ENCODE measurements around the gene AP5Z1.

The AP5Z1 gene

GRCh38 chr7:4816419-4817080 is 41.1 kb downstream of the AP5Z1 start:
- POLR2A ChIA-PET: no interaction called here
- TF ChIP-seq CTCF (IDR thresholded peaks at IDR 0.05; ENCODE audit: control extremely low read depth, extremely low read depth, low read depth, missing control alignments): no peak

GRCh38 chr7:4817178-4817901 is 41.9 kb downstream of the AP5Z1 start:
- TF ChIP-seq CTCF (IDR thresholded peaks at IDR 0.05; ENCODE audit: control extremely low read depth, extremely low read depth, low read depth, missing control alignments): no peak
- CTCF ChIA-PET: interaction anchor here (0.8 to 1.5 kb wide), 3 partner anchors 9 to 25 kb away, joined by 3 to 4 read pairs (median 4); no protein-coding TSS in a partner anchor
- POLR2A ChIA-PET: no interaction called here
- no peak for DNase-seq (ENCODE audit: extremely low spot score)

More at GRCh38 chr7:4816419-4817080, 41.1 kb downstream of the AP5Z1 start:
- CTCF ChIA-PET: interaction anchor here (0.8 to 1.5 kb wide), 3 partner anchors 9 to 24 kb away, joined by 3 to 4 read pairs (median 3); no protein-coding TSS in a partner anchor
- no peak for DNase-seq (ENCODE audit: extremely low spot score)

GRCh38 chr7:4818000-4818794 is 42.8 kb downstream of the AP5Z1 start:
- POLR2A ChIA-PET: no interaction called here
- CTCF ChIA-PET: interaction anchor here (1.2 kb wide), 1 partner anchor 19 kb away, joined by 4 read pairs; no protein-coding TSS in a partner anchor
- no peak for TF ChIP-seq CTCF (IDR thresholded peaks at IDR 0.05; ENCODE audit: control extremely low read depth, extremely low read depth, low read depth, missing control alignments)
- no peak for DNase-seq (ENCODE audit: extremely low spot score)

- ChIA-PET CTCF (no interaction called here), POLR2A (no interaction called here)
- no peak for TF ChIP-seq CTCF (IDR thresholded peaks at IDR 0.05; ENCODE audit: control extremely low read depth, extremely low read depth, low read depth, missing control alignments)
- DNase-seq (ENCODE audit: extremely low spot score): no peak
These were observed 44.4 kb downstream of the AP5Z1 start for GRCh38 chr7:4819560-4820404.

GRCh38 chr7:4820405-4820966 is 45.1 kb downstream of the AP5Z1 start:
- TF ChIP-seq CTCF (IDR thresholded peaks at IDR 0.05; ENCODE audit: control extremely low read depth, extremely low read depth, low read depth, missing control alignments): no peak
- no peak for DNase-seq (ENCODE audit: extremely low spot score)
- ChIA-PET CTCF (no interaction called here), POLR2A (no interaction called here)
